ENCODE measurements around the gene MLLT10.

The MLLT10 gene

GRCh38 chr10:21519397-21519933, 14.6 kb upstream of the MLLT10 start:
- Mint-ChIP-seq H3K4me3 (peak overlapping the region; percentile 84 to 86), H3K27ac (no peak overlapping the region), H3K9me3 (no peaks in the 10 kb centered on the region), H3K4me1 (peaks cover 46% of the 10 kb centered on the region), H3K27me3 (peaks cover 97% of the 10 kb centered on the region)
- ATAC-seq: no peak
- DNase-seq: no peak

- Mint-ChIP-seq H3K27ac (no peak overlapping the region), H3K27me3 (peaks cover 97% of the 10 kb centered on the region), H3K4me3 (peak overlapping the region; percentile 84 to 86), H3K9me3 (no peaks in the 10 kb centered on the region), H3K4me1 (peaks cover 51% of the 10 kb centered on the region)
- DNase-seq (no peak), ATAC-seq (peak; percentile 65)
These were observed 14.0 kb upstream of the MLLT10 start for GRCh38 chr10:21519941-21520436.

- Mint-ChIP-seq H3K4me3 (peak overlapping the region; percentile 21 to 86), H3K27me3 (peaks cover 97% of the 10 kb centered on the region), H3K9me3 (no peaks in the 10 kb centered on the region), H3K4me1 (peaks cover 56% of the 10 kb centered on the region), H3K27ac (no peak overlapping the region)
- ATAC-seq (no peak), DNase-seq (no peak)
These were observed 13.5 kb upstream of the MLLT10 start for GRCh38 chr10:21520509-21520908.

GRCh38 chr10:21520949-21521348, 13.1 kb upstream of the MLLT10 start:
- no peaks in the 10 kb centered on the region for H3K9me3 Mint-ChIP-seq
- H3K27ac Mint-ChIP-seq: no peak overlapping the region
- ATAC-seq (no peak), DNase-seq (no peak)
- peak overlapping the region in 1 of 2 donors; percentile 86 for H3K4me3 Mint-ChIP-seq
- peaks cover 93% of the 10 kb centered on the region for H3K27me3 Mint-ChIP-seq
- peaks cover 55% of the 10 kb centered on the region for H3K4me1 Mint-ChIP-seq

GRCh38 chr10:21521751-21522533, 12.1 kb upstream of the MLLT10 start:
- H3K9me3 Mint-ChIP-seq: no peaks in the 10 kb centered on the region
- no peak overlapping the region for H3K27ac Mint-ChIP-seq
- peaks cover 90% of the 10 kb centered on the region for H3K27me3 Mint-ChIP-seq
- H3K4me3 Mint-ChIP-seq: no peak overlapping the region
- DNase-seq: no peak
- H3K4me1 Mint-ChIP-seq: peaks cover 58% of the 10 kb centered on the region
- no peak for ATAC-seq

GRCh38 chr10:21522631-21523406, 11.2 kb upstream of the MLLT10 start:
- Mint-ChIP-seq H3K4me3 (no peak overlapping the region), H3K27me3 (peaks cover 83% of the 10 kb centered on the region), H3K4me1 (peaks cover 54% of the 10 kb centered on the region), H3K9me3 (no peaks in the 10 kb centered on the region), H3K27ac (no peak overlapping the region)
- DNase-seq: no peak
- ATAC-seq: no peak

GRCh38 chr10:21523557-21524008, 10.4 kb upstream of the MLLT10 start:
- no peaks in the 10 kb centered on the region for H3K9me3 Mint-ChIP-seq
- ATAC-seq (no peak), DNase-seq (no peak)
- H3K4me3 Mint-ChIP-seq: no peak overlapping the region
- no peak overlapping the region for H3K27ac Mint-ChIP-seq
- H3K4me1 Mint-ChIP-seq: peaks cover 46% of the 10 kb centered on the region
- H3K27me3 Mint-ChIP-seq: peaks cover 75% of the 10 kb centered on the region

GRCh38 chr10:21524131-21524525, 9.9 kb upstream of the MLLT10 start:
- Mint-ChIP-seq H3K4me3 (no peak overlapping the region), H3K4me1 (peaks cover 41% of the 10 kb centered on the region), H3K27me3 (peaks cover 70% of the 10 kb centered on the region), H3K9me3 (no peaks in the 10 kb centered on the region), H3K27ac (no peak overlapping the region)
- DNase-seq (no peak), ATAC-seq (no peak)

GRCh38 chr10:21524526-21525366, 9.3 kb upstream of the MLLT10 start:
- Mint-ChIP-seq H3K4me1 (peaks cover 35% of the 10 kb centered on the region), H3K27me3 (peaks cover 64% of the 10 kb centered on the region), H3K27ac (peak overlapping the region; percentile 28 to 98), H3K9me3 (no peaks in the 10 kb centered on the region), H3K4me3 (peak overlapping the region; percentile 92 to 93)
- DNase-seq: no peak
- no peak for ATAC-seq

- ATAC-seq (peak; percentile 82), DNase-seq (peak; percentile 50 to 69)
- Mint-ChIP-seq H3K27ac (peak within 1 kb of the TSS; percentile 97 to 99), H3K27me3 (peaks cover 56% of the 10 kb centered on the region), H3K9me3 (no peaks in the 10 kb centered on the region), H3K4me1 (peaks cover 27% of the 10 kb centered on the region), H3K4me3 (peak within 1 kb of the TSS; percentile 92 to 97)
These were observed 8.5 kb upstream of the MLLT10 start, which contains the start of gene SKIDA1 for GRCh38 chr10:21525367-21526187. Gene SKIDA1 (minus strand): TSS chr10:21525682. CDS start chr10:21517822, 7,860 bp downstream.

- DNase-seq: peak; percentile 48 to 55
- ATAC-seq: peak; percentile 74
- Mint-ChIP-seq H3K4me1 (peaks cover 21% of the 10 kb centered on the region), H3K4me3 (peak overlapping the region; percentile 81 to 97), H3K27ac (peak overlapping the region; percentile 97 to 99), H3K27me3 (peaks cover 48% of the 10 kb centered on the region), H3K9me3 (no peaks in the 10 kb centered on the region)
These were observed 7.7 kb upstream of the MLLT10 start for GRCh38 chr10:21526188-21526859.

GRCh38 chr10:21526860-21527597, 7.0 kb upstream of the MLLT10 start:
- Mint-ChIP-seq H3K27ac (peak overlapping the region; percentile 97 to 99), H3K9me3 (no peaks in the 10 kb centered on the region), H3K27me3 (peaks cover 41% of the 10 kb centered on the region), H3K4me3 (peak overlapping the region; percentile 81 to 97), H3K4me1 (peaks cover 21% of the 10 kb centered on the region)
- ATAC-seq: peak; percentile 44
- DNase-seq: peak; percentile 39 to 46

GRCh38 chr10:21527598-21528235, 6.3 kb upstream of the MLLT10 start:
- no peaks in the 10 kb centered on the region for H3K9me3 Mint-ChIP-seq
- ATAC-seq (no peak), DNase-seq (no peak)
- peak overlapping the region; percentile 76 to 85 for H3K4me3 Mint-ChIP-seq
- H3K27me3 Mint-ChIP-seq: peaks cover 36% of the 10 kb centered on the region
- H3K4me1 Mint-ChIP-seq: peaks cover 24% of the 10 kb centered on the region
- H3K27ac Mint-ChIP-seq: no peak overlapping the region
